NCI-H1694 (cell line): ENCODE data around the gene TFAP2A.

Experiments
- DNase-seq: peaks from one replicate; lab custom pipeline; 2025; lab: John Stamatoyannopoulos, UW

TFAP2A gene

GRCh38 chr6:10425975-10426780, 11.3 kb upstream of the TFAP2A start:
- no peak for DNase-seq

DNA sequence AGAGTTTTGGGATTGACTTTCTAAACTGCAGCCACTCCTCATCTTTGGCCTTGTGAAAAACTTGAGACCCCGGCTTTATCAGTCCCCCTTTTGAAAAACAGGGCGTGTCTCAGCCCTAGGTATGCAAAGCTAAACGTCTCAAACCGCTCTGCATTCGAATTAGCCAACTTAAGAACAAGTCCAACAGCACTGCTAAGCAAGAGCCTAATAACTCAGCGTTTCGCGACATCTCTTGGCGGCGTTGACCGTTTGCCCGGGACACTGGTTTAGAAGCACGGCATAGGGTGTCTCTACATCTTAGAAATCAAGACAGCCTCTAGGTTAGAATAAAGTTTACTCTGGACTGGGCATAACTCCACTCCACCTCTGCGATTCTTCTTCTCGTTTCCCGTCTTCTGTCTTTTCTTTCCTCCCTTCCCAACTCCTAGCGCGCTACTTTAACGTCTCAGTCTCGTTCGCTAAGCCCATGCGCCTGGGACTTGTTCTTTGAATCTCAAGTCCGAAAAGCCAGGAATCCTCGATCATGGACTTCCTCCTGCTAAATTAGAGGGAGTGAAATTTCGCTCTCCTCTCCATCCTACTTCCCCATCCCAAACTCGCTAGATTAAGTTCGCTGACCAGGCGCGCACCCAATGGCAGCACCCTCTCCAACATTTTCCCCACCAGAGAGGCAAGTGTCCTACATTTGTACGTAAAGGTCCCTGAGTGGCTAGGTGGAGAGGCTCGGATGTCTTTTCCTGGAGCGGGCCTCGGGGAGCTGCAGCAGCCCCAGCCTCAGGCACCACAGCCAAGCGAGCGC, 10.5 kb upstream of the TFAP2A start:
- no peak for DNase-seq

- no peak for DNase-seq
Measured at GRCh38 chr6:10424040-10424439, 9.2 kb upstream of the TFAP2A start.

GRCh38 chr6:10422737-10423034, 7.8 kb upstream of the TFAP2A start:
- no peak for DNase-seq

DNA sequence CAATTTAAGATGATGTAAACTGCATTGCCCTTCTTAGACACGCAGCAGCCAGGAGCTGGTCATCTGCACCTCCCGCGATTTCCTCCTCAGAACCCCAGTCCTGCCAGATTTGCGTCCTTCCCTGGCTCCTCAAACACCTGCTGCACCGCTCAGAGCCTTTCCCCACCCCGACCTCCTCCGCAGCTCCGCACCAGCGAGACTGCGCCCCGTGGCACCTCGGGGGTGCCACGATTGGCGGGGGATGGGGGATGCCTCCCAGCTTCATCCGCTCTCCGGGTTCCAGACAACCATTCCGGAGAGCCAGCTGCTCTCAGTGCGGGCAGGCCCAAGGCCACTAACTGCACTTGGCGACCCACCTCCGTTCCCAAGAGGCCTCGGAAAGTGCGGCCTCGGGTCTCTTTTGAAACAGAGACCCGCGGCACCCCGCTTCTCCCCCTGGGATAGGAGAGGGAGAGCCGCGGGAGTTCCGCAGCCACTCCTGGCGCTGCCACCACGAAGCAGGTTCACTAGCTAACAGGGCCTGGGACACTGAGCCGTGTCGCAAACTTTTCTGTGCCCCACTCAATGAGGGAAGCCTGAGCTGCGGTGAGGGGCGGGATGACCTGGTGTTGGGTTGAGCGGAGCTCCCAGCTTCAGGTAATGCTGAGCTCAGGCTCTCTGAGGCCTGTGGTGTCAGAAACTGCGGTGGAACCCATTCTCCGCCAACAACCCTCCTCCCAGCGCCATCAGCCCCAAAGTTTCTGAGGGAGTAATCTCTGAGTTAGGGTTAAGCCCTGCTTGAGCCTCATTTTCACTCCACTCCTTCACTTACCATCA, 7.3 kb upstream of the TFAP2A start:
- no peak for DNase-seq

DNA sequence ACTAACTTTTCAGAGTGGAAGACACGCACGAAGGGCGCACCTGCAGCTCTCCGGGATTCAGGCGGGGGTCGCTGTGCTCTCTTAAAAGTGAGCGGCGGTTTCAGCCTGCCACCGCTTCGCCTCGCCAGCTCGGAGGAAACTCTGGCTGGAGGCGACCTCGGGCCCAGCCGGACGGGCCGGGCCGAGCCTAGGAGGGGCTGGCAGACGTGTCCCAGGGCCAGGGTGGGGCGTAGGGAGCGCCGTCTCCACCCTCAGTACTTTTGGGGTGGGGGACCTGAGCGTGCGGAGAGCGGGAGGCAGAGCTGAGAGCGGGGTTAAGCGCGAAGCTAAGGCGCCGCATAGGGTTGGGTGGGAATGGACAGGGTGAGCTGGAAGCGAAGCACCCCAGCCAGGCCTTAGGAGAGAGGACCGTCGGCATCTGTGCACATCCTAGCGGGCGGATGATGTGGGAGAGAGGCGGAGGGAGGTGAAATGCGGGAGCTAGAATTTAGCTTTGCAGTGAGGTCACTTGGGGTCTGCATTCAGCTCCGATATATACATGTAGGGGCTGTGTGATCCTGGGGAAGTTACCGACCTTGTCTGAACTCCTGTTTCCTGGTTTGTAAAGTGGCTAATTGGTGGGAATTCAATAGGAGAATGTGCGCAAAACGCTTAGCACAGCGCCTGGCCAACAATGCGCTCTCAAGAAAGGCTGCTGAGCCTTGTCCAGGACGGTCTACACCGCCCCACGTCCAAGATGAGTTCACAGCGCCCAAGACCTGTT, 6.5 kb upstream of the TFAP2A start:
- DNase-seq: no peak

GRCh38 chr6:10420546-10421157, 5.8 kb upstream of the TFAP2A start:
- DNase-seq: no peak

DNA sequence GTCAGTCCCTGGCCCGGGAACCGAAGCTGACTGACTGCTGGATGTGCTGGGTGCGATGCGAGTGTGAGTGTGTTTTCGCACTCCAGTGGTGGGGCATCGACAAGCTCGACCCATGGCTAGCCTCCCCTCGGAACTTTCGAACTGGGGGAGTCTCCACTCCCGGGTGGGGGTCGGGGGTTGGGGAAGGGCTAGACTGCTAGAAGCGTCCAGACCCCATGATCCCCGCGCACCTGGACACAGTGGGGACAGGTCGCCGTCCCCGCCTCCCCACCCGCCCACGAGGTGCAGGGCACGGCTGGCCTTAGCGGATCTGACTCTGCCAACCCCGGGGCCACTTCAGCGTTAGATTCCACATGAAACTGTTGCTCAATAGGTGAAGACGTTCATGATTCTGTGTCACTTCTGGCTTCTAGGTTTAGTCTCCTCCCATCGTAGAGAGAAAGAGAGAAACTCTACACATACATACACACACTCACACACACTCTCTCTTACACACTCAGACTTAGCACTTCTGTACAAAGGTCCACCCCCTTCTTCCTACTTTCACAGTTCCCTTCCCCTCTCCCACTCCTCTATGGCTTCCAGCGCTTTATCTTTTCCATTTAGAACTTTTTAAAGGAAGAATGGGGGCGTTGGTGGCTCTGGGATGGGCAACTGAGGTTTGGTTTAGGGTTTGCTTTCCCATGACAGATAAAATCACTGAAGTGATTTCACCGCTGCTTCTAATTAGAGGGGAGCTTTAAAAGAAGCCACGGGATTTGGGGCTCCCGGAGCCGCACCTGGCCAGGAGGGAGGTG, 5.1 kb upstream of the TFAP2A start:
- no peak for DNase-seq

DNA sequence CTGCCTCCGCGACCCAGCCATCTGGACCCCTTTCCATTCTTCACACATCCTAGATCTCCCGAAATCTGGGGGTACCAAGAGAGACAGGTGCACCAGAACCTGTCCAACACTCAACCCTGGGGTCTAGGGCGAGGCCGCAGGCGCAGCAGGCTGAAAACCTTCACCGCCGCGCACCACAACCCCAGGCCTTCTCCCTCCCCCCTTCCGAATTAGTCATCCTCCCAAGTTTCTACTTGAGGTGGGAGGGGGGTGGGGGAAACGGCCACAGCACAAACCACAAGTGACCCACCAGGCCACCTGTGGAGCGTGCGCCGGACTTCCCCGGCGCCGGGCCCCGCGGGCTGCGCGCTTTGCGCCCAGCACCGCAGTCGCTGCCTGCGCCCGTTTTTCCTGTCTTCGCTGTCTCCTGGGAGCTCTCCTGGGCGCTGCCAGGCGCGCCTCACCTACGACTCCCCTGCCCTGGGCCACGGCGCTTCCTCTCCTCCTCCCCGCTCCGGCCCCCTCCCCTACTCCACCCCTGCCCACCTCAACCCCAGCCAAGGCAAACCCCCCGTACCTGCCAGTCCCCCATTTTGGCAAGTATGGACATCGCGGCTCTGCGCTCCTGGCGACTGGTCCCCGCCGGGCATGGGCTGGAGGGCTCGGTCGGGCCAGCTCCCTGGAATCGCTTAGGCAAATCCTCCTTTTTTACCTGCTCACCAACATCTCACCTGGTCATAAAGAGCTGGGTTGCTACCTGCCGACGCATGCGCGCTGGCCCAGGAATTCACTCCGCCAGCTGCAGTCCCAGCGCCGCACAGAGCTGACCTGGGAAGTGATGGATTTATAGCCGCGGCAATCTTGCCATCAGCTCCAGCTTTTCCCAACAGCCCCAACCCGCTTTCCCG, 4.2 kb upstream of the TFAP2A start:
- DNase-seq: no peak

- DNase-seq: no peak
Measured at GRCh38 chr6:10418361-10418861, 3.5 kb upstream of the TFAP2A start.

DNA sequence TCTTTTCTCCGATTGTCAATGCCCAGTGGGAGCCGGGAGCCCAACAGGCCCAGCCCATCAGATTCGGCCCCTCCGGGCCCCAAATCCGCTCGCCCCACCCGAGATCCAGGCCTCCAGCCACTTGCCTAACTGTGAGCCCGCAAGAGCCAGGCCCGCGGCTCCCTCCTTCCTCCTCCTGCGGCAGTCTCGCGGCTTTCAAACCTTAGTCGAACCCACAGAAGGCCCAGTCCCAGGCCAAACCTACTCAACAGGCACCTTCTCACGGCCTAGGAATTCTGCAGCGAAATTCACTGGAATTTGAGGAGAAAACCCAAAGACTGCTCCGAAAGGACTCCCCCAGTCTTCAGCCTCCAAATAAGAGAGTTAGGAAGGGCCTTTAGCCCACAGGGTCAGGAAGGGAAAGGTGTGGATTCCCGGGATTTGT, 2.8 kb upstream of the TFAP2A start:
- DNase-seq: no peak

DNA sequence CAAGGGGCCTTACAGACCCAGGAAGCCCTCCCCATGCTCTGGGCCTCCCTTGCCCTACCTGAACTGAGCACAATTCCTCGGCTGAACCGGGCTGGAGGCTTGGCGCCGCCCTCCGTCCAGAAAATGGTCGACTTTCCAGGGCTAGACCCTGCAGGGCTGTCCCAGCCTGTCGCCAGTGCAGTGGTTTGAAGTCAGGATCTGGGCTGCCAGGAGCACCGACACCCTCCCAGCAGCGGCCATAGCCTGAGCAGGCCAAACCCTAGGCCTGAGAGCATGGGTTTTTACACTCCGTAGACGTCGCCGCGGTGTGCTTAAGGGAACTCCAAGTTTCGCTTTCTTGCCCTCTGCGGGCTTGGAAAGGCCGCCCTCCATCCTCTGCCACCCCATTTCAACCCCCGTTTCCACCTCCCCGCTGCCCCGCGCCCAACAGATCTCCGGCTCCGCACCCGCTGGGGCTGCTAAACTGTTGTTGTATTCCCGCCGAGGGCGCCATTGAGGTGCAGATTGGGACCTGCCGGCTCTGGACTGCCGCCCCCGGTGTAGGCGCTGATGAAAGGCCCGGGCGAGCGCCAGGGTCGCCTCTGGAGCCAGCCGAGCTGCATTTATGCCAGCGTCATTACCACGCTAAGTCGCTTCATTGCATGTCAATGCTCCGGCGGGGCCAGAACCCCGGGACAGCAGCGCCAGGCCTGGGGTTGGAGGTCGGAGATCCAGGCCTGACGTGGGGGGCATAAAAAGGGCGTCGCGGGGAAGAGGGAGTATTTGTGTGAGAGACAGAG, 2.2 kb upstream of the TFAP2A start:
- DNase-seq: no peak

GRCh38 chr6:10416516-10416862, 1.6 kb upstream of the TFAP2A start:
- no peak for DNase-seq

GRCh38 chr6:10415617-10416480, 975 bp upstream of the TFAP2A start:
- DNase-seq: no peak

GRCh38 chr6:10413850-10414738, 780 bp downstream of the TFAP2A start:
- no peak for DNase-seq

DNA sequence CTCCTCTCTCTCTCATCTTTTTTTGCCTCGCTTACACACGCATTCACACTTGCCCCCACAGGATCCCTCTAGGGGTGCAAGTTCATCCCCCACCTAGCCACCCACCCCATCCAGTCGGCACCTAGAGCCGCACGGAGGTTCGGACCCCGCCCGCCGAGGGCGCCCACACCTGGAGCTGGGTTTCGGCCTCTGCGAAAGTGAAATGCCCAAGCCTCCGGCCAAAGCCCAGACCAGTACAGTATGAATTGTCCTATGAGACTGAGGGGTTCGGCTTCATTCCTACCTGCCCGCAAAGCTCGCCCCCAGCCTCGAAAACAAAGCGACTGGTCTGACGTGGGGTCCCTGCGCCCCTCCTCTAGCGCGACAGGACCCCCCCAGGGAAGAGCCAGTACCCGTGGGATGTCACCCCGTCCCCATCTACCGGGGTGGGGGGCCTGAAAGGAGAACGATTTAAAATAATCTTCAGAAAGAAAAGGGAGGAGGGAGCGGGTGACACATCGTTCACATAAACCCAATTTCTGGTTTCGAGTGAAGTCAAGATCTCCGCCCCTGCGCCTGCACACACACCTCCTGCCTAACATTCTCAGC, 1.5 kb downstream of the TFAP2A start:
- DNase-seq: no peak
